CD4-positive, alpha-beta T cell treated with Interleukin-10 for 1 hour (primary cell): ENCODE measurements around the gene NBPF14.
"Not testable (repeated sequence)": the region's sequence is repeated elsewhere in the genome, so short reads cannot be mapped to it uniquely, and the experiment has no call there.

ENCODE experiments used
- DNase-seq: peaks from one replicate; pipeline ENCODE4 v3.0.0-alpha.2; 2020

NBPF14 gene, protein sequence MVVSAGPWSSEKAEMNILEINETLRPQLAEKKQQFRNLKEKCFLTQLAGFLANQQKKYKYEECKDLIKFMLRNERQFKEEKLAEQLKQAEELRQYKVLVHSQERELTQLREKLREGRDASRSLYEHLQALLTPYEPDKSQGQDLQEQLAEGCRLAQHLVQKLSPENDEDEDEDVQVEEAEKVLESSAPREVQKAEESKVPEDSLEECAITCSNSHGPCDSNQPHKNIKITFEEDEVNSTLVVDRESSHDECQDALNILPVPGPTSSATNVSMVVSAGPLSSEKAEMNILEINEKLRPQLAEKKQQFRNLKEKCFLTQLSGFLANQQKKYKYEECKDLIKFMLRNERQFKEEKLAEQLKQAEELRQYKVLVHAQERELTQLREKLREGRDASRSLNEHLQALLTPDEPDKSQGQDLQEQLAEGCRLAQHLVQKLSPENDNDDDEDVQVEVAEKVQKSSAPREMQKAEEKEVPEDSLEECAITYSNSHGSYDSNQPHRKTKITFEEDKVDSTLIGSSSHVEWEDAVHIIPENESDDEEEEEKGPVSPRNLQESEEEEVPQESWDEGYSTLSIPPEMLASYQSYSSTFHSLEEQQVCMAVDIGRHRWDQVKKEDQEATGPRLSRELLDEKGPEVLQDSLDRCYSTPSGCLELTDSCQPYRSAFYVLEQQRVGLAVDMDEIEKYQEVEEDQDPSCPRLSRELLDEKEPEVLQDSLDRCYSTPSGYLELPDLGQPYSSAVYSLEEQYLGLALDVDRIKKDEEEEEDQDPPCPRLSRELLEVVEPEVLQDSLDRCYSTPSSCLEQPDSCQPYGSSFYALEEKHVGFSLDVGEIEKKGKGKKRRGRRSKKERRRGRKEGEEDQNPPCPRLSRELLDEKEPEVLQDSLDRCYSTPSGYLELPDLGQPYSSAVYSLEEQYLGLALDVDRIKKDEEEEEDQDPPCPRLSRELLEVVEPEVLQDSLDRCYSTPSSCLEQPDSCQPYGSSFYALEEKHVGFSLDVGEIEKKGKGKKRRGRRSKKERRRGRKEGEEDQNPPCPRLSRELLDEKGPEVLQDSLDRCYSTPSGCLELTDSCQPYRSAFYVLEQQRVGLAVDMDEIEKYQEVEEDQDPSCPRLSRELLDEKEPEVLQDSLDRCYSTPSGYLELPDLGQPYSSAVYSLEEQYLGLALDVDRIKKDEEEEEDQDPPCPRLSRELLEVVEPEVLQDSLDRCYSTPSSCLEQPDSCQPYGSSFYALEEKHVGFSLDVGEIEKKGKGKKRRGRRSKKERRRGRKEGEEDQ (N-terminal part only)

GRCh38 chr1:148595911-148596310 lies at the start of gene NBPF14:
NBPF14 (minus strand) TSS chr1:148596011; CDS start chr1:148595717, 294 bp downstream.
- not testable (repeated sequence) for DNase-seq

DNA sequence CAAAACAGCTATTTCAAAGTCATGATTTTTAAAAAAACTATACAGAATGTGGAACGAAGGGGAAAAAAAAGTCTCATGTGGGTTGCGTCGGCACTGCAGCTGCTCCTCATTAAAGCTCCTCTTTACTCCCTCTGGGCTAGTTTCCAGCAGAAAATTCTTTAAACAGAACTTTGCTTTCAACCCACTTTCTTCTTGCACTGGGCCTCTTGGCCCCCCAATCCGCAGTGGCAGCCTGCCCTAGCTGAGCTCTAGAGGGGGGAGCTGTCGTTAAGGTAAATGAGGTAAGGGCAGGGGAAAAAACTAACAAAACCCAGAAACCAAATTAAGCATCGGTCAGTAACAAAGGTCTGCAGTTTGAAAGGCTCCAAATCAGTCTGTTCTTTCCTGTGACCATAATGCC lies 29.6 kb upstream of the NBPF14 start:
- DNase-seq: not testable (repeated sequence)

- DNase-seq: not testable (repeated sequence)
Observed at GRCh38 chr1:148618216-148618615, 22.4 kb upstream of the NBPF14 start.

DNA sequence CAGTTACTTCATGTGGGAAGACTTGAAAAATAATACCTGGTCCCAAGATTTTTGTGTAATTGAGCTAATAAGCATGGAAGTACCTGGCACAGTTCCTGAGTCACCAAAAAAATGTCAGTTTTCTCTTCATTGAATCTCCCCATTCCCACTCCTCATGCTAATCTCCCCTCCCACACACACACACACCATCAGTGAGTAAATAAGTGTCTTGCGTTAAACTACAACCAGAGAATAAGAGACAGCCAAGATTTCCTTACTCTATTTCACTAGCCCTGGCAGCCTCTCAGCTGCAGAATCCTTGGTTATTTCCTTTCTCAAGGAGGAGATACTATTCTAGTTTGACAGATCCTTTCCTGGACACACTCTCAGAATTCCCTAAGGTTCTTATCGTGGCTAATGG lies 9.5 kb upstream of the NBPF14 start:
- not testable (repeated sequence) for DNase-seq

- DNase-seq: peak; percentile 0
Observed at GRCh38 chr1:148595360-148595759, 451 bp downstream of the NBPF14 start.

GRCh38 chr1:148591098-148591497 lies 4.7 kb downstream of the NBPF14 start:
- not testable (repeated sequence) for DNase-seq

GRCh38 chr1:148532158-148532557 lies 63.7 kb downstream of the NBPF14 start:
- not testable (repeated sequence) for DNase-seq

DNA sequence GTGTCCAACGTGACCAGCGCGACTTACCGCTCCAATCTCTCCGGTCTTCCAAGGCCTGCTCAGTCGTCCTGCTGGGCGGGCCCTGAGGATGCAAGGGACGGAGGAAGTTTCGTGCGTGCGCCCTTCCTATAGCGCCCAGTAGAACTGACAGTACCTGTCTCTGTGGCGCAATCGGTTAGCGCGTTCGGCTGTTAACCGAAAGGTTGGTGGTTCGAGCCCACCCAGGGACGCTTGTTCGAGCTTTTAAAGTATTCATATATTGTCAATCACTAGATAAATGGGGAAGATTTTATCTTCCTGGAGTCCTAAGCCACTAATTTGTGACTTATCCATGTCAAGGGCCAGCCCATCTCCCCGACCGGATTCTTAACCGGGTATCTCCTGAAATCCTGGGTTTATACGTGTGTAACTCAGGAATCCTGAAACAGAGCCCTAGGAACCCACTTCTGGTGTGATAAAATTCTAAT lies 66.7 kb downstream of the NBPF14 start:
- DNase-seq: peak; percentile 79

DNA sequence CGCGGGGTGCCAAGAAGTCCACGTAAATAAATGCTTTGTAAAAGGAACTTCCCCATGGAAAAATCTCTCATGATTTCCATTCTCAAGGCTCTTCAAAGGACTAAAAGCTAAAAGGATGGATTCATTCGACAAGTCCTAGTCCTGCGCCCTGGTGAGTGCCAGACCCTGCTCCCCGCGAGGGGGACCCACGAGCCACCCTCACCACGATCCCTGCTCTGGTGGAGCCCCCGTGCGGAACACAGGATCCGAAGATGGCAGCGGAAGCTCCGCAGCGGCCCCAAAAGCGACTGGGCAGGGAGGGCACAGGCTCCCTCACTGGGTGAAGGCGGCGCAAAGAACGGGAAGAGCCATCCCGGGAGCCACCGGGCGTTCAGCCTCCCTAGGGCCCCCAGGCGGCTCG lies 67.2 kb downstream of the NBPF14 start:
- not testable (repeated sequence) for DNase-seq

DNA sequence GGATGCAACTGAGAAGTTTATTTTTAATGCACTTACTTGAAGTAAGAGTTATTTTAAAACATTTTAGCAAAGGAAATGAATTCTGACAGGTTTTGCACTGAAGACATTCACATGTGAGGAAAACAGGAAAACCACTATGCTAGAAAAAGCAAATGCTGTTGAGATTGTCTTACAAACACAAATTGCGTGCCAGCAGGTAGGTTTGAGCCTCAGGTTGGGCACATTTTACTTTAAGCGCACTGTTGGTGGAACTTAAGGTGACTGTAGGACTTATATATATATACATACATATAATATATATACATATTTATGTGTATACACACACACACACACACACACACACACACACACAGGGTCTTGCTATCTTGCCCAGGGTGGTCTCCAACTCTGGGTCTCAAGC lies 69.2 kb downstream of the NBPF14 start:
- peak; percentile 39 for DNase-seq

GRCh38 chr1:148523205-148524144 lies 72.3 kb downstream of the NBPF14 start:
- DNase-seq: peak; percentile 36

- peak; percentile 95 for DNase-seq
Observed at GRCh38 chr1:148522561-148523204, 73.1 kb downstream of the NBPF14 start.

DNA sequence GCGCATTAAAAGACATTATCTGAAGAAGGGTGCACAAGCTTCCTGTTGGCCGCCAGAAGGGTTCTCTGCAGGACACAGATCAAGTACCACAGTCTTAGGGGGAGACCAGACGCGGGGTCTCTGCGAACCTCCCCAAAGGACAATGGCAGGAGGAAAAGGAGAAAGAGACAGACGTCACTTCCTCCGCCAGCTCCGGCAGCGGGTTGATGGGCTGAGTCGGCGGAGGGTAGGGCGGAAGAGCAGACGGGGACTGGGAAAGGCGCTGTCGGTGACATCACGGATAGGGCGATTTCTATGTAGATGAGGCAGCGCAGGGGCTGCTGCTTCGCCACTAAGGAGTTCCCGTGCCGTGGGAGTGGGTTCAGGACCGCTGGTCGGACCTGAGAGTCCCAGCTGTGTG lies 73.7 kb downstream of the NBPF14 start:
- DNase-seq: peak; percentile 90

- not testable (repeated sequence) for DNase-seq
Observed at GRCh38 chr1:148514310-148514709, 81.5 kb downstream of the NBPF14 start.

- DNase-seq: not testable (repeated sequence)
Observed at GRCh38 chr1:148512571-148513184, 83.1 kb downstream of the NBPF14 start.

DNA sequence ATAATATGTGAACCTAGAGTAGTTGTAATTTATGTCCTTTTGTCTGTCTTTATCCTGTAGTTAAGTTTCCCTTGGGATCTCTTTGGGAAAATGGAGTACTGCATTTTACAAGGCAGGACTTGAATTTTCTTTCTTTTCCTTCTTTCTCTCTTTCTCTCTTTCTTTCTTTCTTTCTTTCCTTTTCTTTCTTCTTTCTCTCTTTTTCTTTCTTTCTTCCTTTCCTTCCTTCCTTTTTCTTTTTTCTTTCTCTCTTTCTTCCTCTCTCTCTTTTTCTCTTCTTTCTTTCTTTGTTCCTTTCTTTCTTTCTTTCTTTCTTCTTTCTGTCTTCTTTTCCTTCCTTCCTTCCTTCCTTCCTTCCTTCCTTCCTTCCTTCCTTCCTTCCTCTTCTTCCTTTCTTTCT lies 101.9 kb downstream of the NBPF14 start:
- not testable (repeated sequence) for DNase-seq

DNA sequence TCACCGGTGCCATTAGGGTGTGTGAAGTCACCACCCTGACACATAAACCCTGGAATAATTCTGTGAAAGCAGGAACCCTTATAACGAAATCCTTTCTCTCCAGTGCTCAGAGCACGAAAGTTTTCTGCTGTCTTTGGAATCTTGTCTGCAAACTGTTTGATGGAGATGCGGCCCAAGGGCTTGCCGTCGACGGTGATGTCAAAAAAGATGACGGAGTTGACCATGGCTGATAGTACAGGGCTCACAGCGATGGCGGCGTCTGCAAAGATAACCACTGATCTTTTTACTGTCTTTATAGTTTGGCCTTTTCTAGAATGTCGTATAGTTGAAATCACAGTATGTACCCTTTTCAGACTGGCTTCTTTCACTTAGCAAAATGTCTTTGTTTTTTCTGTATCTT lies 112.8 kb downstream of the NBPF14 start, which contains the start of gene PPIAL4G:
TSS of gene PPIAL4G (minus strand) at position 274 of the 400 bp plus-strand sequence. CDS start at position 224, 50 bp downstream.
- not testable (repeated sequence) for DNase-seq
